GM12878 (cell line): ENCODE data around the gene TNKS1BP1.

ENCODE experiments used
- HDAC6 ChIP-seq: fragments of 200-600 bp; sonication (generic); IDR thresholded peaks from one replicate; pipeline ENCODE4 v1.8.0; 2017; ENCODE audit warnings: antibody characterized with exemption; ENCODE audit not compliant: unreplicated experiment
- POLR2A ChIP-seq: IDR thresholded peaks from 2 replicates; pipeline ENCODE4 v1.6.1; 2011; ENCODE audit warnings: low read depth, mild to moderate bottlenecking, low read length
- RB1 ChIP-seq: fragments of 450-650 bp; formaldehyde crosslinking; IDR thresholded peaks from 2 replicates; pipeline ENCODE4 v1.6.1; 2017; ENCODE audit warnings: mild to moderate bottlenecking, borderline replicate concordance
- TF ChIP-seq, protein P1 (sequence below), 3 experiments: IDR thresholded peaks in 2 of 3; conservative IDR thresholded peaks in 1 of 3; 2 replicates each; pipeline ENCODE4 v1.5.1; 2011; ENCODE audit warnings: low read depth in 3 of 3, low read length in 3 of 3, mild to moderate bottlenecking in 3 of 3, control low read depth in 2 of 3, moderate library complexity in 2 of 3, inconsistent platforms in 1 of 3, mixed read lengths in 1 of 3; ENCODE audit not compliant: control insufficient read depth in 2 of 3, insufficient read depth in 1 of 3; ENCODE audit errors: extremely low read depth in 1 of 3

DNA sequence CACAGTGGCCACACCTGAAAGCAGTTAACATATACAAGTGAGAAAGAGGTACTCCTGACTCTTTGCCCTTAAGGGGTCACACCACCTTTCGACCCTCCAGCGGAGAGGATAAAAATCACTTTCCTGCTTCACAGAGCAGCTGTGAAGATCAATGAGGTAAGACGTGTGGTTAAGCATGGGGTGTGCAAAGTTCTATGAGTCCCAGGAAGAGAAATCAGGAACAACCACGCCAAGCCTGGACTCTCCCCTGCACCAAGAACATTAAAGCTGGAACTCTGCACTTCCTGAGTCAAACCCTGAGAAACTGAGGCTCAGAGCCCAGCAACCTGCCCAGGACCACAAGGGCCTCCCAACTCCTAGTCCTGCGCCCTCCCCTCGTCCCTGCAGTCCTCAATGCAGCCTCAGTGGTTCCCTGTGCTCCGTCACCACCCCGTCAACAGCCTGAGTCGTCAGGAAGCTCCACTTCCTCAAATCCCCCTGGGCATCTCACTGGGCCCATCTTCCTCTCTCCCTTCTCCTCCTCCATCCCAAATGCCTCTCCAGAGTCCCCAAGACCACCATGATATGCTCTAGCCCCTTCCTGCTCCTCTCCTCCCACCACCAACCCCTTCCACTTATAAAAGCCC, 17.7 kb downstream of the TNKS1BP1 start:
- TF ChIP-seq, protein P1, sequence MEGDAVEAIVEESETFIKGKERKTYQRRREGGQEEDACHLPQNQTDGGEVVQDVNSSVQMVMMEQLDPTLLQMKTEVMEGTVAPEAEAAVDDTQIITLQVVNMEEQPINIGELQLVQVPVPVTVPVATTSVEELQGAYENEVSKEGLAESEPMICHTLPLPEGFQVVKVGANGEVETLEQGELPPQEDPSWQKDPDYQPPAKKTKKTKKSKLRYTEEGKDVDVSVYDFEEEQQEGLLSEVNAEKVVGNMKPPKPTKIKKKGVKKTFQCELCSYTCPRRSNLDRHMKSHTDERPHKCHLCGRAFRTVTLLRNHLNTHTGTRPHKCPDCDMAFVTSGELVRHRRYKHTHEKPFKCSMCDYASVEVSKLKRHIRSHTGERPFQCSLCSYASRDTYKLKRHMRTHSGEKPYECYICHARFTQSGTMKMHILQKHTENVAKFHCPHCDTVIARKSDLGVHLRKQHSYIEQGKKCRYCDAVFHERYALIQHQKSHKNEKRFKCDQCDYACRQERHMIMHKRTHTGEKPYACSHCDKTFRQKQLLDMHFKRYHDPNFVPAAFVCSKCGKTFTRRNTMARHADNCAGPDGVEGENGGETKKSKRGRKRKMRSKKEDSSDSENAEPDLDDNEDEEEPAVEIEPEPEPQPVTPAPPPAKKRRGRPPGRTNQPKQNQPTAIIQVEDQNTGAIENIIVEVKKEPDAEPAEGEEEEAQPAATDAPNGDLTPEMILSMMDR (IDR thresholded peaks at IDR 0.05 in 2 of 3, conservative IDR thresholded peaks at IDR 0.05 in 1 of 3; ENCODE audit: control insufficient read depth in 2 of 3, extremely low read depth in 1 of 3, insufficient read depth in 1 of 3, low read depth in 3 of 3, low read length in 3 of 3): no peak
- no peak for TF ChIP-seq RB1
- 0 out of 2 replicates have a peak, but pooled peaks have one; percentile 24 for TF ChIP-seq POLR2A
- TF ChIP-seq HDAC6: no peak
